ENCODE measurements around the gene NOX4. TPM values are rescaled to one million over a fixed set of nuclear protein-coding genes. Genes with fewer than 3 reads are reported as not detected.

Gene NOX4
- total RNA-seq, 1 donor from 2014 or later: 3.7 TPM

GRCh38 chr11:89504270-89504669 lies 13.1 kb upstream of the NOX4 start:
- TF ChIP-seq, protein P1, sequence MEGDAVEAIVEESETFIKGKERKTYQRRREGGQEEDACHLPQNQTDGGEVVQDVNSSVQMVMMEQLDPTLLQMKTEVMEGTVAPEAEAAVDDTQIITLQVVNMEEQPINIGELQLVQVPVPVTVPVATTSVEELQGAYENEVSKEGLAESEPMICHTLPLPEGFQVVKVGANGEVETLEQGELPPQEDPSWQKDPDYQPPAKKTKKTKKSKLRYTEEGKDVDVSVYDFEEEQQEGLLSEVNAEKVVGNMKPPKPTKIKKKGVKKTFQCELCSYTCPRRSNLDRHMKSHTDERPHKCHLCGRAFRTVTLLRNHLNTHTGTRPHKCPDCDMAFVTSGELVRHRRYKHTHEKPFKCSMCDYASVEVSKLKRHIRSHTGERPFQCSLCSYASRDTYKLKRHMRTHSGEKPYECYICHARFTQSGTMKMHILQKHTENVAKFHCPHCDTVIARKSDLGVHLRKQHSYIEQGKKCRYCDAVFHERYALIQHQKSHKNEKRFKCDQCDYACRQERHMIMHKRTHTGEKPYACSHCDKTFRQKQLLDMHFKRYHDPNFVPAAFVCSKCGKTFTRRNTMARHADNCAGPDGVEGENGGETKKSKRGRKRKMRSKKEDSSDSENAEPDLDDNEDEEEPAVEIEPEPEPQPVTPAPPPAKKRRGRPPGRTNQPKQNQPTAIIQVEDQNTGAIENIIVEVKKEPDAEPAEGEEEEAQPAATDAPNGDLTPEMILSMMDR (conservative IDR thresholded peaks at IDR 0.05): no peak
- H3K27ac Mint-ChIP-seq: no peak overlapping the region
- H3K27me3 Mint-ChIP-seq: no peaks in the 10 kb centered on the region
- H3K36me3 Mint-ChIP-seq: no peaks in the 10 kb centered on the region
- H3K4me3 Mint-ChIP-seq: no peak overlapping the region
- no peaks in the 10 kb centered on the region for H3K9me3 Mint-ChIP-seq
- no peaks in the 10 kb centered on the region for H3K4me1 Mint-ChIP-seq (ENCODE audit: unreplicated experiment)
- no peak for DNase-seq (ENCODE audit: extremely low spot score, unreplicated experiment)

- H3K27ac Mint-ChIP-seq: no peak overlapping the region
- H3K9me3 Mint-ChIP-seq: no peaks in the 10 kb centered on the region
- no peak for DNase-seq (ENCODE audit: extremely low spot score, unreplicated experiment)
- TF ChIP-seq, protein P1 (conservative IDR thresholded peaks at IDR 0.05): no peak
- no peak overlapping the region for H3K4me3 Mint-ChIP-seq
- no peaks in the 10 kb centered on the region for H3K4me1 Mint-ChIP-seq (ENCODE audit: unreplicated experiment)
- H3K27me3 Mint-ChIP-seq: no peaks in the 10 kb centered on the region
- H3K36me3 Mint-ChIP-seq: no peaks in the 10 kb centered on the region
Observed at GRCh38 chr11:89503422-89503821, 12.2 kb upstream of the NOX4 start.

GRCh38 chr11:89502301-89502700 lies 11.1 kb upstream of the NOX4 start:
- Mint-ChIP-seq H3K9me3 (no peaks in the 10 kb centered on the region), H3K27me3 (no peaks in the 10 kb centered on the region), H3K27ac (no peak overlapping the region), H3K36me3 (no peaks in the 10 kb centered on the region), H3K4me3 (no peak overlapping the region), H3K4me1 (ENCODE audit: unreplicated experiment) (no peaks in the 10 kb centered on the region)
- TF ChIP-seq, protein P1 (conservative IDR thresholded peaks at IDR 0.05): no peak
- DNase-seq (ENCODE audit: extremely low spot score, unreplicated experiment): no peak

- TF ChIP-seq, protein P1 (conservative IDR thresholded peaks at IDR 0.05): no peak
- Mint-ChIP-seq H3K36me3 (no peaks in the 10 kb centered on the region), H3K27ac (no peak overlapping the region), H3K4me3 (no peak overlapping the region), H3K4me1 (ENCODE audit: unreplicated experiment) (no peaks in the 10 kb centered on the region), H3K9me3 (no peaks in the 10 kb centered on the region), H3K27me3 (peaks cover 7% of the 10 kb centered on the region)
- DNase-seq (ENCODE audit: extremely low spot score, unreplicated experiment): no peak
Observed at GRCh38 chr11:89500336-89500735, 9.2 kb upstream of the NOX4 start.

GRCh38 chr11:89498845-89499448 lies 7.8 kb upstream of the NOX4 start:
- TF ChIP-seq, protein P1 (conservative IDR thresholded peaks at IDR 0.05): peak; percentile 47
- no peaks in the 10 kb centered on the region for H3K4me1 Mint-ChIP-seq (ENCODE audit: unreplicated experiment)

GRCh38 chr11:89495951-89496350 lies 4.8 kb upstream of the NOX4 start:
- H3K27ac Mint-ChIP-seq: no peak overlapping the region
- peaks cover 12% of the 10 kb centered on the region for H3K4me1 Mint-ChIP-seq (ENCODE audit: unreplicated experiment)
- TF ChIP-seq, protein P1 (conservative IDR thresholded peaks at IDR 0.05): no peak
- H3K36me3 Mint-ChIP-seq: no peaks in the 10 kb centered on the region
- no peak overlapping the region for H3K4me3 Mint-ChIP-seq
- peaks cover 13% of the 10 kb centered on the region for H3K27me3 Mint-ChIP-seq
- no peaks in the 10 kb centered on the region for H3K9me3 Mint-ChIP-seq
- DNase-seq (ENCODE audit: extremely low spot score, unreplicated experiment): no peak

More at GRCh38 chr11:89498845-89499448, 7.8 kb upstream of the NOX4 start:
- Mint-ChIP-seq H3K9me3 (no peaks in the 10 kb centered on the region), H3K4me3 (no peak overlapping the region), H3K36me3 (no peaks in the 10 kb centered on the region), H3K27ac (no peak overlapping the region), H3K27me3 (peaks cover 13% of the 10 kb centered on the region)
- no peak for DNase-seq (ENCODE audit: extremely low spot score, unreplicated experiment)
